ENCODE data around the gene ARGLU1.

DNA sequence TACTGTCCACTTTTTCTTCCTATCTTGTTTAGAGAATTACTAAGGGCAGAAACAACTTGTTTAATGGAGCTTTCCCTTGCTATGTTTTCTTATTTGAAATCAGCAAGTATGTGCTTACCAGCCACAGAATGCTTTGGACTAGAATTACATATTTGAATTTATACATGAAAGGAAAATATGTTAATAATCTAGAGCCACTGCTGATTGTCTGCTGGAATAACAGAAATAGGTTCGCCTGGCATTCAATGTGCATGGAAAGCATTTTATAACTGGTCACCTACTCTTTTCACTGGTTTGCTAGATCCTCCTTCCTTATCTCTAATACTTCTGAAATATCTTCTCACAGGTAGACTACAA, 40.5 kb downstream of the ARGLU1 start:
- no peak for TF ChIP-seq POLR2A (IDR thresholded peaks at IDR 0.05; ENCODE audit: extremely low read depth, insufficient read length)
- TF ChIP-seq, protein P1, sequence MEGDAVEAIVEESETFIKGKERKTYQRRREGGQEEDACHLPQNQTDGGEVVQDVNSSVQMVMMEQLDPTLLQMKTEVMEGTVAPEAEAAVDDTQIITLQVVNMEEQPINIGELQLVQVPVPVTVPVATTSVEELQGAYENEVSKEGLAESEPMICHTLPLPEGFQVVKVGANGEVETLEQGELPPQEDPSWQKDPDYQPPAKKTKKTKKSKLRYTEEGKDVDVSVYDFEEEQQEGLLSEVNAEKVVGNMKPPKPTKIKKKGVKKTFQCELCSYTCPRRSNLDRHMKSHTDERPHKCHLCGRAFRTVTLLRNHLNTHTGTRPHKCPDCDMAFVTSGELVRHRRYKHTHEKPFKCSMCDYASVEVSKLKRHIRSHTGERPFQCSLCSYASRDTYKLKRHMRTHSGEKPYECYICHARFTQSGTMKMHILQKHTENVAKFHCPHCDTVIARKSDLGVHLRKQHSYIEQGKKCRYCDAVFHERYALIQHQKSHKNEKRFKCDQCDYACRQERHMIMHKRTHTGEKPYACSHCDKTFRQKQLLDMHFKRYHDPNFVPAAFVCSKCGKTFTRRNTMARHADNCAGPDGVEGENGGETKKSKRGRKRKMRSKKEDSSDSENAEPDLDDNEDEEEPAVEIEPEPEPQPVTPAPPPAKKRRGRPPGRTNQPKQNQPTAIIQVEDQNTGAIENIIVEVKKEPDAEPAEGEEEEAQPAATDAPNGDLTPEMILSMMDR (IDR thresholded peaks at IDR 0.05; ENCODE audit: low read depth, low read length): no peak
